OCI-LY3 (cell line): ENCODE results near the gene NEIL3.

Experiments used
- CTCF ChIP-seq: fragments of 200-600, 300-600 bp; sonication (generic); IDR thresholded peaks from 2 replicates; pipeline ENCODE4 v1.5.1; 2014; ENCODE audit warnings: antibody characterized with exemption, low read length, low read depth
- EZH2phosphoT487 ChIP-seq: fragments of 200-600 bp; shearing (Covaris generic); IDR thresholded peaks from 2 replicates; pipeline ENCODE4 v1.6.1; 2018; ENCODE audit warnings: antibody characterized with exemption, mixed run types, low read depth

GRCh38 chr4:177282284-177282835 is 27.3 kb upstream of the NEIL3 start:
- TF ChIP-seq CTCF (no peak), EZH2phosphoT487 (no peak)
